RWPE2 (cell line): ENCODE measurements around the gene ST3GAL5.

Source experiments
- ATAC-seq: fragments of 200-7000 bp; cut with Tn5 transposase; 3 replicates; pipeline ENCODE4 v1.9.1; 2021; ENCODE audit warnings: low read depth
- DNase-seq: peaks from one replicate; pipeline ENCODE4 v3.0.0-alpha.2; 2020; ENCODE audit warnings: low spot score
- H3K27ac ChIP-seq: fragments of 450-650 bp; 2 replicates; pipeline ENCODE4 v1.5.1; 2017; ENCODE audit warnings: mild to moderate bottlenecking; ENCODE audit not compliant: poor library complexity, severe bottlenecking
- H3K27me3 ChIP-seq: fragments of 250-450 bp; sonication (Bioruptor Pico); 2 replicates; pipeline ENCODE4 v1.5.1; 2021; ENCODE audit warnings: mild to moderate bottlenecking, moderate library complexity; ENCODE audit not compliant: insufficient read depth, poor library complexity, severe bottlenecking
- H3K36me3 ChIP-seq: fragments of 250-450 bp; sonication (Bioruptor Pico); 2 replicates; pipeline ENCODE4 v1.5.1; 2020; ENCODE audit warnings: low read depth, mild to moderate bottlenecking, moderate library complexity
- H3K4me1 ChIP-seq: fragments of 250-450 bp; sonication (Bioruptor Pico); 2 replicates; pipeline ENCODE4 v1.5.1; 2021; ENCODE audit warnings: mild to moderate bottlenecking, moderate library complexity; ENCODE audit not compliant: insufficient read depth, poor library complexity, severe bottlenecking
- H3K4me3 ChIP-seq: fragments of 250-450 bp; sonication (Bioruptor Pico); 2 replicates; pipeline ENCODE4 v1.5.1; 2021; ENCODE audit warnings: mild to moderate bottlenecking, moderate library complexity; ENCODE audit not compliant: severe bottlenecking
- H3K9me3 ChIP-seq: fragments of 250-450 bp; sonication (Bioruptor Pico); 2 replicates; pipeline ENCODE4 v1.5.1; 2021; ENCODE audit warnings: mild to moderate bottlenecking, moderate library complexity; ENCODE audit not compliant: severe bottlenecking
- CTCF ChIP-seq: fragments of 450-650 bp; IDR thresholded peaks from one replicate; pipeline ENCODE4 v1.5.1; 2017; ENCODE audit warnings: mild to moderate bottlenecking, moderate library complexity; ENCODE audit not compliant: poor library complexity, severe bottlenecking

Gene ST3GAL5

GRCh38 chr2:85796046-85796340 lies 92.8 kb downstream of the ST3GAL5 start:
- no peaks in the 10 kb centered on the region for H3K27me3 ChIP-seq
- no peaks in the 10 kb centered on the region for H3K9me3 ChIP-seq
- no peak overlapping the region for H3K4me3 ChIP-seq
- no peak for TF ChIP-seq CTCF
- no peak overlapping the region for H3K27ac ChIP-seq
- no peak for DNase-seq
- no peaks in the 10 kb centered on the region for H3K36me3 ChIP-seq
- no peak for ATAC-seq
- peaks cover 12% of the 10 kb centered on the region for H3K4me1 ChIP-seq

GRCh38 chr2:85795331-85796045 lies 93.3 kb downstream of the ST3GAL5 start:
- no peak for ATAC-seq
- no peak overlapping the region for H3K4me3 ChIP-seq
- no peaks in the 10 kb centered on the region for H3K9me3 ChIP-seq
- peaks cover 12% of the 10 kb centered on the region for H3K4me1 ChIP-seq
- no peak overlapping the region for H3K27ac ChIP-seq
- H3K27me3 ChIP-seq = no peaks in the 10 kb centered on the region
- no peaks in the 10 kb centered on the region for H3K36me3 ChIP-seq
- no peak for TF ChIP-seq CTCF
- DNase-seq = no peak

- H3K27ac ChIP-seq = no peak overlapping the region
- DNase-seq (no peak), ATAC-seq (no peak)
- TF ChIP-seq CTCF = no peak
- H3K36me3 ChIP-seq = no peaks in the 10 kb centered on the region
- no peaks in the 10 kb centered on the region for H3K27me3 ChIP-seq
- no peak overlapping the region for H3K4me3 ChIP-seq
- peaks cover 12% of the 10 kb centered on the region for H3K4me1 ChIP-seq
- H3K9me3 ChIP-seq = no peaks in the 10 kb centered on the region
These were observed 94.2 kb downstream of the ST3GAL5 start for GRCh38 chr2:85794491-85795121.

- peaks cover 12% of the 10 kb centered on the region for H3K4me1 ChIP-seq
- TF ChIP-seq CTCF = no peak
- no peak overlapping the region for H3K27ac ChIP-seq
- H3K36me3 ChIP-seq = no peaks in the 10 kb centered on the region
- no peaks in the 10 kb centered on the region for H3K27me3 ChIP-seq
- no peak overlapping the region for H3K4me3 ChIP-seq
- DNase-seq (no peak), ATAC-seq (no peak)
- no peaks in the 10 kb centered on the region for H3K9me3 ChIP-seq
These were observed 94.8 kb downstream of the ST3GAL5 start for GRCh38 chr2:85794038-85794441.

- H3K27me3 ChIP-seq = no peaks in the 10 kb centered on the region
These were observed 95.2 kb downstream of the ST3GAL5 start for GRCh38 chr2:85793584-85793983.

More at GRCh38 chr2:85793584-85793983, 95.2 kb downstream of the ST3GAL5 start:
- TF ChIP-seq CTCF = no peak
- no peaks in the 10 kb centered on the region for H3K36me3 ChIP-seq
- ATAC-seq (no peak), DNase-seq (no peak)
- H3K4me3 ChIP-seq = no peak overlapping the region
- H3K9me3 ChIP-seq = no peaks in the 10 kb centered on the region
- H3K27ac ChIP-seq = no peak overlapping the region
- peaks cover 12% of the 10 kb centered on the region for H3K4me1 ChIP-seq
